Colonic mucosa (tissue), 4 donors: ENCODE data around the gene FBXO45. TPM values are rescaled to one million over a fixed set of nuclear protein-coding genes. Genes with fewer than 3 reads are reported as not detected.
A peak's percentile ranks its signal among the peaks of the same experiment; 100 is the strongest.
"Not testable (repeated sequence)": the region's sequence is repeated elsewhere in the genome, so short reads cannot be mapped to it uniquely, and the experiment has no call there.

Experiments used
- DNase-seq: peaks from one replicate; pipeline ENCODE4 v3.0.0-alpha.2; 2020
- H3K27ac ChIP-seq: fragments of 200-600 bp; one replicate; pipeline ENCODE4 v1.8.0; 2021
- H3K27me3 ChIP-seq: fragments of 200-600 bp; one replicate; pipeline ENCODE4 v1.8.0; 2021
- H3K36me3 ChIP-seq: fragments of 200-600 bp; one replicate; pipeline ENCODE4 v1.8.0; 2021
- H3K4me1 ChIP-seq: fragments of 200-600 bp; one replicate; pipeline ENCODE4 v1.8.0; 2021; ENCODE audit warnings: mild to moderate bottlenecking
- H3K4me3 ChIP-seq: fragments of 200-600 bp; one replicate; pipeline ENCODE4 v1.8.0; 2021
- H3K9ac ChIP-seq, 2 donors: one replicate each; pipeline ENCODE4 v1.7.0; 2013; ENCODE audit warnings: control low read depth in 2 of 2, low read depth in 2 of 2, low read length in 2 of 2
- H3K9me3 ChIP-seq: fragments of 200-600 bp; one replicate; pipeline ENCODE4 v1.8.0; 2021
- CTCF ChIP-seq: fragments of 200-600 bp; IDR thresholded peaks from one replicate; pipeline ENCODE4 v1.8.0; 2022; ENCODE audit warnings: antibody characterized with exemption, mild to moderate bottlenecking
- intact Hi-C: fragments of 100-400 bp; cut with DNase I; formaldehyde crosslinking; loops from one replicate; pipeline ENCODE4 v1.14.1; 2022
- total RNA-seq, 2 donors: library from RNA; stranded (reverse); fragmentation: NEBNext Ultra II Directional in 1 of 2; extraction: Animal tissue kit (Norgen Biotek cat#: 25700) in 1 of 2; gene quantifications; one replicate each; pipeline ENCODE4 v1.2.1, GENCODE V29; 2021
- donor health status: healthy.
- donor health status: DM: no; HTN: no; CAD: no.
- donor health status: DM: no; HTN: no; CAD: no.

The FBXO45 gene
- total RNA-seq, 2 donors from 2014 or later, result 12.1 to 13.9 TPM

- Histone ChIP-seq H3K36me3 (no peaks in the 10 kb centered on the region), H3K9me3 (no peaks in the 10 kb centered on the region), H3K4me1 (peaks cover 7% of the 10 kb centered on the region), H3K27me3 (no peaks in the 10 kb centered on the region), H3K9ac (no peak overlapping the region), H3K27ac (peak overlapping the region; percentile 21), H3K4me3 (no peak overlapping the region)
- no peak for TF ChIP-seq CTCF
- DNase-seq, result no peak
- intact Hi-C loops, result no loop called here
Observed at GRCh38 chr3:196634224-196634623, 65.8 kb downstream of the FBXO45 start.

GRCh38 chr3:196634829-196635228, 66.4 kb downstream of the FBXO45 start:
- Histone ChIP-seq H3K27me3 (no peaks in the 10 kb centered on the region), H3K4me3 (no peak overlapping the region), H3K4me1 (peaks cover 7% of the 10 kb centered on the region), H3K9me3 (no peaks in the 10 kb centered on the region), H3K9ac (no peak overlapping the region), H3K27ac (no peak overlapping the region), H3K36me3 (no peaks in the 10 kb centered on the region)
- no peak for TF ChIP-seq CTCF
- intact Hi-C loops, result no loop called here
- no peak for DNase-seq

GRCh38 chr3:196636369-196637349, 68.2 kb downstream of the FBXO45 start:
- H3K9me3 ChIP-seq, result no peaks in the 10 kb centered on the region
- H3K27ac ChIP-seq, result no peak overlapping the region
- no peak overlapping the region for H3K4me3 ChIP-seq
- no peak for DNase-seq
- H3K36me3 ChIP-seq, result no peaks in the 10 kb centered on the region
- no peaks in the 10 kb centered on the region for H3K27me3 ChIP-seq
- H3K4me1 ChIP-seq, result peaks cover 1% of the 10 kb centered on the region
- peak overlapping the region in 1 of 2 donors; percentile 36 for H3K9ac ChIP-seq
- TF ChIP-seq CTCF, result no peak
- intact Hi-C loops, result no loop called here

- H3K9me3 ChIP-seq, H3K9ac ChIP-seq, DNase-seq, H3K4me3 ChIP-seq, H3K27me3 ChIP-seq, H3K36me3 ChIP-seq, intact Hi-C loops, H3K27ac ChIP-seq, H3K4me1 ChIP-seq: not testable (repeated sequence)
Observed at GRCh38 chr3:196637941-196638340, 69.5 kb downstream of the FBXO45 start.

Other genes starting within 250 kb of the FBXO45 start
- gene TM4SF19, start 230.3 kb upstream of the FBXO45 start, total RNA-seq, result under 1 TPM in 1 of 2 donors, not detected in 1; 0.88 TPM
- gene UBXN7, start 136.2 kb upstream of the FBXO45 start, total RNA-seq, result 10 to 100 TPM; 28.8 to 45.4 TPM
- 10 to 100 TPM; 30.3 to 34.2 TPM for gene RNF168, start 64.9 kb upstream of the FBXO45 start, total RNA-seq
- not detected for gene SMCO1, start 53.3 kb upstream of the FBXO45 start, total RNA-seq
- gene WDR53, start 106 bp upstream of the FBXO45 start, total RNA-seq, result 10 to 100 TPM in 1 of 2 donors, 1 to 10 TPM in 1; 8.0 to 11.7 TPM
- gene NRROS, start 71.0 kb downstream of the FBXO45 start, total RNA-seq, result 1 to 10 TPM; 2.1 to 2.2 TPM
- under 1 TPM; 0.56 to 0.89 TPM for gene CEP19, start 143.6 kb downstream of the FBXO45 start, total RNA-seq
- gene PIGX, start 143.7 kb downstream of the FBXO45 start, total RNA-seq, result 10 to 100 TPM; 19.5 to 23.3 TPM
- gene PAK2, start 171.2 kb downstream of the FBXO45 start, total RNA-seq, result 10 to 100 TPM; 72.5 to 76.5 TPM